ENCODE results near the gene MCUB.

MCUB gene

DNA sequence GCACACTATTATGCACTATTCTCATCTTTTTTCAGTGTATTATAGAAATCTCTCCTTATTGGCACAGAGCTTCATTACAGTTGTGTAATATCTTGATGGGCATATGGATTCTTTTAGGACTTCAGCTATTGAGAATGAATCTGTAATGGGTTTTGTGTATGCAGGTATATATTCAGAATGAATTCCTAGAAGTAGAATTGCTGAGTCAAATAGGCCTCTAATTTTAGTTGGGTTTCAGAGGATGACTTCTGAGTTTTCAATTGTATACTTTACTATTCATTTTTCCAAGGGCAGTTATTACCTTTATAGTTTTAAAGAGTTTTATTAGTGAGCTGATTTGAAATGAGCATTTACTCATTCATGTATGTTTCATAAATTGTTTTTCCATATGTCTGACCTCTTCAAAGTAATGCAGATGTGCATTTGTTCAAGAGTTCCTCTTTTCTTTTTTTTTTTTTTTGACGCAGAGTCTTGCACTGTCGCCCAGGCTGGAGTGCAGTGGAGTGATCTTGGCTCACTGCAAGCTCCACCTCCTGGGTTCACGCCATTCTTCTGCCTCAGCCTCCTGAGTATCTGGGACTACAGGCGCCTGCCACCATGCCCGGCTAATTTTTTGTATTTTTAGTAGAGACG, 123.7 kb downstream of the MCUB start:
- DNase-seq (ENCODE audit: low read depth): no peak

DNA sequence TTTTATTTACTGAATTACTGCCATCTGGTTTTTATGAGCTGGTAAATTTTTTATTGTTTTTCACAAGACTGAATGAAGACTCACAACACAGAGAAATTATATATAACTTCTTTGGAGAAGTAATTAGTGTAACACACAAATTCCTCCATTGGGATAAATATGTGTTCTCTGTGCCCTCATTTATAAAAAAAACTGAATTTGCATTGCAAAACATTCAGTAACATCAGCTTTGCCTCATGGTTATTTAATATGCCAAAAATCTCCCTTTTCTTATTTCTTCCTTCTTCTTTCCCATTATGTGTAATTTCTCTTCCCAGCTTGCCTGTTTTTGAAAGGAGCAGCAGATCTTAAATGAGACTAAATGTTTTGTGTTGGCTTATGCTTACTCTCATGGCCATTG, 124.7 kb downstream of the MCUB start:
- DNase-seq (ENCODE audit: low read depth): no peak

DNA sequence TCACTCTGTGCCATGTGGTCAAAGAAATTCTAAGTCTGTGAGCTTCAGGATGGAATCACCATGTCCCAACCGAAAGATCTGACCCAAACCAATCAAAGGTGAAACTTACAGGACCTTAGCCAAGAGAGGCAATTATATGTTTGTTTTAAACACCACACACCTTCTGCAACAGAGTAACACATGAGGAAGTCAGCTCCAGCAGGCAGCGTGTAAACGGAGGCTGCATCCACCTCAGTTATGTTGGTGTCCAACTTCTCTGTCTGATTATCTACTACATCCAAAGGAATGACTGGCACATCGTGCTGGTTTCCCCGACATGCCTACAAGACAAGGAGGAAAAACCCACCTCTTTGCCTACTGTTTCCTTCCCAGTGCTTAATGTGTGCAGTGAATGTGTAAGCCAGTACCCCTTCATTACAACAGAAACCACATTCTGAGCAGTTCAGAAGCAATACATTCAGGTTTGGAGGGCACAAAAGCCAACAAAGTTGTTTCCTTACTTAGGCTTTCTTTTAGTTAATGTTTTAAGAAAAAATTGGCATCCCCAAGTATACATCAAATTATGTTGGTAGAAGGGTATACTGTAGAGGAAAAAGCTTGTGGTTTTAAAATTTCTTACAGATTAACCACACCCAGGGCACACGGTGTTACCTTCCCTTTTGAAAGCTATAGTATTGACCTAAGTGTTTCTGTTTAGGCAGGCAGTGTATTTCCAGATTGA, 130.8 kb downstream of the MCUB start:
- DNase-seq (ENCODE audit: low read depth): no peak

DNA sequence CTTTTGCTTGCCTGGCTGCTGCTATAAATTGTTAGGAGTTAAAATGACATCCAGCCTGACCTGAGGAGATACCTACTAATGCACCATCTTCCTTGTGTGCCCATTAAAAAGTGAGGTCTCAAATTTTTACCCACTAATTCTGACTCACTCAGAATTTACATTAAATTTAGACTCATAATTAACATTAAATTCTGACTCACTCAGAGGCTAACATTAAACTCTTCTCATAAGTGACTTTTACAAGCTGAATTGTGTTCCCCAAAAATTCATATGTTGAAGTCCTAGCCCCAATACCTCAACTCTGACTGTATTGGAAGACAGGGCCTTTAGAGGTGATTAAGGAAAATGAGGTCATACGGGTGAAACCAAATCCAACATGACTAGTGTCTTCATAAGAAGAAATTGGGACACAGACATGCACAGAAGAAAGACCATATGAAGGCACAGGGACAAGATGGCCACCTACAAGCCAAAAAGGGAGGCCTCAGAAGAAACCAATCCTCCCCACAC, 131.4 kb downstream of the MCUB start:
- DNase-seq (ENCODE audit: low read depth): no peak

DNA sequence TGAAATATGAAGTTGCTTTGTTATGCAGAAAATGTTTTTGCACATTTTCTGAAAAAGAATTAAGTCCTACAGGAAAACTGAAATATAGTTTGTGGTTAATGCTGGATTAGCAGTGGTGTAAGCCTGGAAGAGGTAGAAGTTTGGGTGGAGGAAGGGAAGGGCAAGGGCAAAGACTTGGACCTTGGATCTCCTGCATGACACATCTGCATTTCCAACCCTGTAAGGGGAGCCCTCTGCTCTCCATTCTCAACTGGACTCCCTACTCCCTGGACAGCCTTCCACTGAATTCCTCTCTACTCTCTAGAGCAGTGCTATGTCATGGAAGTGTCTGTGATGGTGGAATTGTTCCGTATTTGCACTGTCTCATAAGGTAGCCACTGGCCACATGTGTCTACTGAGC, 138.6 kb downstream of the MCUB start:
- DNase-seq (ENCODE audit: low read depth): no peak

DNA sequence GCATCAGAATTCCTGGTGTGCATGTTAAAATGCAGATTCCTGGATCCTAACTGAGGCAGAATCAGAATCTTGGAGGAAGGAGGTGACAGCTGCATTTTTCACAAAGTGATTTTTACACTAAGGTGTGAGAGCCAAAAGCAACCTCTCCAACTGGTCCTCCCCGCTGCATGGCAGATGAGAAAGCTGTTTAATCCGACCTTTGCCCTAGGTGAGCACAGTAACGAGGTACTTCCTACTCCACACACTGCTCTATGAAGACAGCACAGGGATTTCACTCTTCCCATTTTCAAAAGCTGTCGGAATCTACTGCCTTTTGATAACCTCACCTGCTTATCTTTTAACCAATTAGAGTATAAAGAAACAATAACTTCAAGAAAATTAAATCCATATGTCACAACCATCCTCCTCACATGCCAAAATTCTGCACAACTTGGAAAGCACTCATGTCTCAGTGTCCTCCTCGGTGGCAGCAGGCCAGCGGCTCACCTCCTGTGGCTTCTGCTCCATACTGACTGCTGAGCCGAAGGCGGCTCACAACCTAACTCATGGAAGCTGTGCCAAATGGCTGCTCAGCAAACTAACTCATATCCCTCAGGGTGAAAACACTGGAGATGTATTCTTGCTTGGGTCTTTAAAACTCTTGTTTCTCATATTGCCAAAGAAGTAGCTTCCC, 139.6 kb downstream of the MCUB start:
- DNase-seq (ENCODE audit: low read depth): no peak

DNA sequence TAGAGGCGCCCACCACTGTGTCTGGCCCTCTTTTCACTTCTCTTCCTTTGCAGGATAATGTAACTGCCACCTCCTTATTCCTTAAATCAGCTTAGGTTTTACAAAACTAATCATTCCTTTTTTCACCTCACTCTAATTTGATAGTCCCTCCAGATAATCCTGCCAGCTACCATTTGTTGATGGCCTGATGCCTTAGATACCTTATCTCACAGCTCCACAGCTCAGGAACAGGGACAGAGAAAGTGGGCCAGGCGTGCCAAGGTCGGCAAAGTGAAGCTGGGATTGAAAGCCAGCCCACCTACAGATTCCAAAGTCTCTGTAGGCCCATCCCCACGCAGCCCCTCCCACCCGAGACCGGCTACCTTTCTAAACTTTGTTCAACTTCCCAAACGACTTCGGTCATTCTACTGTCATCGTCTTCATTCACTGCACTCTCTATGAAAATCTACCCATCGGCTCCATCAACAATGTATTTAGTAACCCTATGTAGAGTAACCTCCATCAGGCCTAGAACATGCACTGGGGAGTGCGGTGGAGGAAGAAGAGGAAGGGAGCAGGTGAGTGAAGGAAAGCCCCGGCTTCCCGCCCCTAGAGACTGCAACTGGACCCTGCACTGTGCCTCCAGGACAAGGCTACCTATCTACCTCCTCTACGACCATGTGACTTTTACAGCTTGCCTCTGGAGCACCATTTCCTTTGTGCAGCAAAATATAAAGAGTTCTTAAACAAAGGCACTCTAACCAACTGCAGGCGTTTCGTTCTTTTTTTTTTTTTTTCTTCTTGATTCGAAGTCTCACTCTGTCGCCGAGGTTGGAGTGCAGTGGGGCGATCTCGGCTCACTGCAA, 141.7 kb downstream of the MCUB start:
- no peak for DNase-seq (ENCODE audit: low read depth)

DNA sequence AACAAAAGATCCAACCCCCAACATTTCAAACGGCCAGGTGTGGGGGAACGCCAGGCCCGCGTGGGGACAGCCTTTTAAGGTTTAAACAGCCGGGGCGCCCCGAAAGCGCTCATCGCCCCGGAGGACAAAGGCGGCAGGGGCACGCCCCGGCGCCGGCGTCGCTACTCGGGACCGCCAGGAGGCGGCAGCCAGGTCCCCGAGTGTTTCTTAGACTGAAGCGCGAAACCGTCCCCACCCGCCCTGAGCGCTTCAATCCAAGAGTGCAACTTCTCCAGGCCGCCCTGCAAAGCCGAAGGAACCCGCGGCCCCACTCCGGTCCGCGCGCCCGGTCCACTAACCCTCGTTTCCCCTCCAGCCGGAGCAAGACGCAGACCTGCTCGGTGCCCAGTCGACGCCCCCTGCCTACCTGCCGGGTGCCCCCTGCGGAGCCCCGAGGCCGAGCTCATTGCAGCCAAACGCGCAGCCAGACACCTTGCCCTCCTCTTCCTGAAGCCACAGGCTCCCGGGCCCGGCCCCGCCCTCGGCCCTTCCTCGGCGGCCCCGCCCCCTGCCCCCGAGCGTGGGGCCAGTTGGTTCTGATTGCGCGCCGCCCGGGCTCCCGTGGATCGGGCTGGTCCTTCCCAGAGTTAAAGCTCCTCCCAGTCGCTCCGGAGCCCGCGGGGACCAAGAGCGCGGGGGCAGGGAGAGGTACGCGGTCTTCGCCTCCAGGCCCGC, 143.1 kb downstream of the MCUB start, which contains the start of gene CASP6:
Gene CASP6, minus strand, starts transcription at position 496 of the 714 bp plus-strand sequence. Its CDS starts 50 bp downstream, at position 446.
- peak; percentile 31 for DNase-seq (ENCODE audit: low read depth)

DNA sequence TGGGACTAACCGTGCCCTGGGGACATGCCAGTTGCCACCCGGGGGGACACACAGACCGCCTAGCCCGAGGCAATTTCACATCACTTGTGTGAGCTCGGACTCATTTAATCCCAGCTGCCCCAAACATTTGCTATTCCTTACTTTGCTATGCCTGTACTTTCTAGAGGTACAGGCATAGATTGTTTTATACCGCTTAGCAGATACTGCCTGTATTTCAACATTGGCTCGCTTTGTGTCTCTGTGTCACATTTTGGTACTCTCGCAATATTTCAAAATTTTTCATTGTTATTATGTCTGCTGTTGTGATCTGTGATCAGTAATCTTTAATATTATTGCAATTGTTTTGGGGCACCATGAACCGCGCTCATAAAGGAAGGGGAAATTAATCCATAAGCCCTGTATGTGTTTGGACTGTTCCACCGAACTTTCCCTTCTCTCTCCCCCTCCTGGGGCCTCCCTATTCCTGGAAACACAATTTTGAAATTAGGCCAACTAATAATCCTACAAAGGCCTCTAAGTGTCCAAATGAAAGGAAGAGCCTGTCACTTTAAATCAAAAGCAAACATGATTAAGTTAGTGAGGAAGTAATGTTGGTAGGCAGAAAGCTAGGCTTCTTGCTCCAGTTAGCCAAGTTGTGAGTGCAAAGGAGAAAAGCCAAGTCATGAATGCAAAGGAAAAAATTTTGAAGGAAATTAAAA, 143.8 kb downstream of the MCUB start:
- DNase-seq (ENCODE audit: low read depth): no peak

DNA sequence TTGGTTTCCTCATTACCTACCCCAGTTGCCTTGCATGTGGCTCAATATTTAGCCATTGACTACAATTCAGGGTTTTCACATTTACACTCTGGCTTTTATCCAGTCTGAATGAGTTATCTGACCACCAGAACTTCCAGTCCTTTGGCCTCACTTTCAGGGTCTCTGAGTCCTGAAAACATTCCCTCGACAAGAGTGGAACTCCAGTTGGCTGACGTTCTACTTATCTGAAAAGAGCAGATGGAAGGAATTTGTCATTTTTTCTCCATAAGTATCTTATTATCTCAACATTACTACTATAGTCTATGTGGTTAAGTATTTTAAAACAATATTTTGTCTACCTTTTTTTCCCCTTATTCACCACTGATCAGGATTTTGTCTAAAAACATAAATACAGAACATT, 148.4 kb downstream of the MCUB start:
- no peak for DNase-seq (ENCODE audit: low read depth)

DNA sequence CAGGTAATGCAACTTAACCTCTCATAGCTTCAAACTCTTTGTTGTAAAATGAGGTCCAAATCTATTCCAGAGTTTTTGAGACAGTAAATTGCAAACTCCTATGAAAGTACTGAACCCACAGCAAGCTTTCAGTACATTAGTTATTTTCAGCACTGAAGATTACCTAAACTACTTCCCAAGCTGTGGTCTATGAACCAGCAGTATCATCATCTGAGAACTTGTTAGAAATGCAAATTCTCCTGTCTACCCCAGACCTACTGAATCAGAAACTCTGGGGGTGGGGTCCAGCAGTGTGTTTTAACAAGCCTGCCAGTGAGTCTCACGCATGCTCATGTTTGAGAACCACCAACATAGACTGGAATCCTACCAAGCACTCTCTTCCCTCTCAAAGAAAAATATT, 148.9 kb downstream of the MCUB start:
- DNase-seq (ENCODE audit: low read depth): no peak

DNA sequence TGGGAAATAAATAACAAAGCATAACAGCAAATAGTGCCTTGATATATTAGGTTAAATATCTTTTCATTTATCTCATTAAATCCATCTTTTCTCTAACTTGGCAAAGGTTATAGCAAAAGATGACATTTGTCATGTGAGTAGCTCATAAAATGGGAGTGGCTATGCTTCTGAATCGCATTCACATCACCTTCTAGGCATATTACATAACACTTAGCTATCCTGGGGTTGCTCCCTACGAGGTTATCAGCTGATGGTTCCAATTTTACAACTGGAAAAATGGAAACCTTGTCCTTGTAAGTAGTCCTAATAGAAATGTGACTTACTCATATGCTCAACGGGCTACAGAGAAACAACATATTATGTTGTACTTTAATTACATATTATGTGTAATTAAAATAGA, 153.5 kb downstream of the MCUB start:
- no peak for DNase-seq (ENCODE audit: low read depth)

DNA sequence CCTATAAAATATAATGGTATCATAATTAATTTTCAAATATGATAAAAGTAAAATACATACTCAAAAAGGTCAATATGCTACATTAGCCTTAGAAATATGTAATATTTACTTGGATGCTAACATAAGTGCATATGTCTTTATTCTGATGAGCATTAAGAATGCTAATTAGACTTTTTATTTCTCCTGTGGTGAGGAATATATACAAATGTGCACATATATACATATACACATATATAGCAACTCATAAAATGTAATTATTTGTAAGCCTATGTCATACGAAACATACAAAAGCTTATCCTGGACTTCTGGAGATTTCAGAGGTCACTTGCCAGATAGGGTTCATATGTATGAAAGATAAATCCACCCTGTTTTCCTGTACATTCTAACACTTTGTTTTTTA, 158.7 kb downstream of the MCUB start:
- no peak for DNase-seq (ENCODE audit: low read depth)

DNA sequence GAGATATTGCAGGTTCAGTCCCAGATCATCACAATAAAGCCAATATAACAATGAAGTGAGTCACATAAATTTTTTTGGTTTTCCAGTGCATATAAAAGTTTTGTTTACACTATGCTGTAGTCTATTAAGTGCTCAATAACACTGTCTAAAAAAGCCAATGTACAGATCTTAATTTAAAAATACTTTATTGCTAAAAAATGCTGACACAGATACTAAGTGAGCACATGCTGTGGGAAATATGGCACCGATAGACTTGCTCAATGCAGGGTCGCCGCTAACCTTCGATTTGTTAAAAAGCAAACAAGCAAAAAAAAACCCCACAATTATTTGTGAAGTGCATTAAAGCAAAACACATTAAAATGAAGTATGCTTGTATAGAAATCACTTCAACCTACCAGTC, 159.6 kb downstream of the MCUB start:
- DNase-seq (ENCODE audit: low read depth): no peak

DNA sequence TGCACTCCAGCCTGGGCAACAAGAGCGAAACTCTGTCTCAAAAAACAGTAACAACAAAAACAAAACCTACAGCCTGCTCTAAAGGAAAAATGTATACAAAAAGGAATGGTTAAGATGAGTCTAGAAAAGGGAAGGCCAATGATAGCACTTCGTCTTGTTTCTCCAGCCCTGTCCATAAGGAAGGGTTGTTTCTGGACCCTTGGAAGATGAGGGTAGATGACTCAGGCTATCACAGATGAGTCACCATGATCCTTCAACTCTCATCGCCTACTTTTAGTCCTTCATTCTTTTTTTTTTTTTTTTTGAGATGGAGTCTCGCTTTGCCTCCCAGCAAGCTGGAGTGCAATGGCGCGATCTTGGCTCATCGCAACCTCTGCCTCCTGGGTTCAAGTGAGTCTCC, 161.0 kb downstream of the MCUB start:
- no peak for DNase-seq (ENCODE audit: low read depth)

DNA sequence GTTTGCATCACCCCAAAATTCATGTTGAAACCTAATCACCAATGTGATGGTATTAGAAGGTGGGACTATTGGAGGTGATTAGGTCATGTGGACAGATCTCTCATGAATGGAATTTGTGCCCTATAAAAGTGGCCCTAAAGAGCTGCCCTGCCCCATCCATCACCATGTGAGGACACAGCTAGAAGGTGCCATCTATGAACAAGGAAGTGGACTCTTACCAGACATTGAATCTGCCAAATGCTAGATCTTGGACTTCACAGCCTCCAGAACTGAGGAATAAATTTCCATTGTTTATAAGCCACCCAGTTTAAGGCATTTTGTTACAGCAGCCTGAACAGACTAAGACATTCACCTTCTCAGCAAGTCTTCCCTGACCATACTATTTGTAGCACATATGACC, 162.3 kb downstream of the MCUB start:
- no peak for DNase-seq (ENCODE audit: low read depth)

DNA sequence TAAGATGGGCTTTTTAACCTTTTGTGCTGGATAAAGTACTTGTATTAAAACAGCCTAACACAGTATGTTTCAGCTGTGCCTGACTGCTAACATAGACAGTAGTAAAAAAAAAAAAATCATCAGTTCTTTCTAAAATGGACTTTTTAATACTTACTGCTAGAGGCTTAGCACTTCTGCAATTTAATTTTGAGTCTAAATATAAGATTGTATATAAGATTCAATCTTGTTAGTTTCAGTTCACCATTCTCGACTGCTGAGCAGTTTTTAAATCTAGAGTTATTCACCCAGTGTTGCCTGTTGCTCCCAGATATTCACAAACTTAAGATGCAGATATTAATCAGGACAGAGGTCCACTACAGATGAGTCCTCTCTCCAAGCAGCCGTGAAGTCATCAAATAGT, 163.1 kb downstream of the MCUB start:
- no peak for DNase-seq (ENCODE audit: low read depth)

DNA sequence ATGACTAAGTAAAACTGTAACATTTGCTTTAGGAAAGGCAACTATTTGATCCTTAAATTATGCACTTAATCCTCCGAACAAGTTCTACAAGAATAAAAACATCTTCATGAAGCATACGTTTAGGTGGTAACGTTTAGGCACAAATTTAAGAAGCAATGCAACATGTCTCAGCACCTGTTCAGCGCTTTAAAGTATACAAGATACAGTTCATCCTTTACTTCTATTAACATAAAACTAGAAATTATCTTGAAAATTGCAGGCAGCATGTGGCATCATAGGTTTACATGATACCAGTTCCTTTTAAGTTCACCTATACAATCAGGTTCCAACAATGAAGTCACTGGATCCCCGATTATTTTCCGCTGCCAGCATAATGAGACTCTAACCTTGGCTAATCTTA, 168.3 kb downstream of the MCUB start:
- no peak for DNase-seq (ENCODE audit: low read depth)

DNA sequence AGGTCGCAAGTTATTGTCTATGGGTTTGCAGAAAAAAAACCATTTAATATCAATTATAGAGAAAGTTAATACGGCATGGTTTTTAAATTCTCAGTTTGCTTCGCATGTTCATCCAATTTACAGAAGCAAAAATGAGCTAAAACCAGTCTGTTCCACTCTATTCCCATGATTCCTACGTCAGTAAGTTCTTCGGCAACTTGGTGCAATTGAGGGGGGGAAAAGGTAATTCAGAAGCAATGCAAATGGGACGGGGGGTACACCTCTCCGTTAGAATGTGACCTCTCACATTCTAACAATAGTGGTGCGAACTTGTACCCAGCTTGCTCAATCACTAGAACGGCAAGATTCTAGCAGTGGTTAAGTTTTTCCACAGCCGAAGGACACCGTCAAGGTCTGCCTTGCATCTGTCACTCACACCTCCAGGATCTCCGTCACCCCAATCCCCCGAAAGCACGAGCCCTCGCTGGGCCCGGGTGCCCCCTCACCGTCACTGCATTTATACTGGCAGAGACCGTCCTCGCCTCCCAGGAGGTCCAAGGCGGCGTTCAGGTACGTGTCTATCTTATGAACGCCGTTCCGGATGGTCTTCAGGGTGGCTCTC, 169.2 kb downstream of the MCUB start:
- no peak for DNase-seq (ENCODE audit: low read depth)
